Muscle layer of duodenum (tissue), 2 donors: Measurements from ENCODE around the gene RFLNA.

Experiments
- H3K27ac ChIP-seq: one replicate; pipeline ENCODE4 v1.7.0; 2013; ENCODE audit warnings: mild to moderate bottlenecking, low read length
- H3K27me3 ChIP-seq: one replicate; pipeline ENCODE4 v1.7.0; 2013; ENCODE audit warnings: low read depth, mild to moderate bottlenecking, control low read depth, low read length
- H3K36me3 ChIP-seq, 2 donors: one replicate each; pipeline ENCODE4 v1.7.0; 2013; ENCODE audit warnings: low read length in 2 of 2, control low read depth in 1 of 2, mild to moderate bottlenecking in 1 of 2; ENCODE audit not compliant: insufficient read depth in 2 of 2, control insufficient read depth in 1 of 2
- H3K4me1 ChIP-seq, 2 donors: one replicate each; pipeline ENCODE4 v1.7.0; 2013; ENCODE audit warnings: low read length in 2 of 2, mild to moderate bottlenecking in 2 of 2, control low read depth in 1 of 2, moderate library complexity in 1 of 2; ENCODE audit not compliant: insufficient read depth in 2 of 2, control insufficient read depth in 1 of 2
- H3K4me3 ChIP-seq, 2 donors: one replicate each; pipeline ENCODE4 v1.7.0; 2013; ENCODE audit warnings: low read length in 2 of 2, low read depth in 1 of 2, mild to moderate bottlenecking in 1 of 2
- H3K9me3 ChIP-seq, 2 donors: one replicate each; pipeline ENCODE4 v1.7.0; 2013; ENCODE audit warnings: low read length in 2 of 2, control low read depth in 1 of 2, mild to moderate bottlenecking in 1 of 2; ENCODE audit not compliant: control insufficient read depth in 1 of 2
- donor health status: healthy.

RFLNA gene

GRCh38 chr12:124323771-124324530 lies 29.1 kb downstream of the RFLNA start:
- H3K4me1 ChIP-seq, result peaks cover 0 to 23% of the 10 kb centered on the region in 2 donors
- no peak overlapping the region for H3K4me3 ChIP-seq
- H3K36me3 ChIP-seq, result peaks cover 34 to 43% of the 10 kb centered on the region in 2 donors
- no peaks in the 10 kb centered on the region for H3K27me3 ChIP-seq
- H3K27ac ChIP-seq, result no peak overlapping the region
- H3K9me3 ChIP-seq, result peaks cover 9 to 14% of the 10 kb centered on the region in 2 donors

- no peak overlapping the region for H3K4me3 ChIP-seq
- no peaks in the 10 kb centered on the region for H3K27me3 ChIP-seq
- no peak overlapping the region for H3K27ac ChIP-seq
- peaks cover 41 to 54% of the 10 kb centered on the region in 2 donors for H3K36me3 ChIP-seq
- H3K9me3 ChIP-seq, result peaks cover 9 to 14% of the 10 kb centered on the region in 2 donors
- H3K4me1 ChIP-seq, result peaks cover 0 to 23% of the 10 kb centered on the region in 2 donors
Observed at GRCh38 chr12:124324803-124325705, 30.2 kb downstream of the RFLNA start.

GRCh38 chr12:124326104-124326503 lies 31.2 kb downstream of the RFLNA start:
- no peak overlapping the region for H3K4me3 ChIP-seq
- H3K36me3 ChIP-seq, result peaks cover 47 to 65% of the 10 kb centered on the region in 2 donors
- H3K27me3 ChIP-seq, result no peaks in the 10 kb centered on the region
- H3K9me3 ChIP-seq, result peaks cover 9 to 14% of the 10 kb centered on the region in 2 donors
- peaks cover 0 to 23% of the 10 kb centered on the region in 2 donors for H3K4me1 ChIP-seq
- no peak overlapping the region for H3K27ac ChIP-seq

GRCh38 chr12:124326871-124327270 lies 32.0 kb downstream of the RFLNA start:
- no peak overlapping the region for H3K27ac ChIP-seq
- H3K4me3 ChIP-seq, result no peak overlapping the region
- peaks cover 9 to 14% of the 10 kb centered on the region in 2 donors for H3K9me3 ChIP-seq
- peaks cover 0 to 23% of the 10 kb centered on the region in 2 donors for H3K4me1 ChIP-seq
- H3K27me3 ChIP-seq, result no peaks in the 10 kb centered on the region
- peaks cover 52 to 72% of the 10 kb centered on the region in 2 donors for H3K36me3 ChIP-seq

- no peak overlapping the region for H3K27ac ChIP-seq
- H3K9me3 ChIP-seq, result peaks cover 9 to 14% of the 10 kb centered on the region in 2 donors
- peaks cover 58 to 77% of the 10 kb centered on the region in 2 donors for H3K36me3 ChIP-seq
- peaks cover 0 to 23% of the 10 kb centered on the region in 2 donors for H3K4me1 ChIP-seq
- H3K4me3 ChIP-seq, result no peak overlapping the region
- no peaks in the 10 kb centered on the region for H3K27me3 ChIP-seq
Observed at GRCh38 chr12:124327362-124328043, 32.6 kb downstream of the RFLNA start.

GRCh38 chr12:124328116-124328515 lies 33.2 kb downstream of the RFLNA start:
- H3K27ac ChIP-seq, result no peak overlapping the region
- peaks cover 0 to 23% of the 10 kb centered on the region in 2 donors for H3K4me1 ChIP-seq
- H3K9me3 ChIP-seq, result peaks cover 9 to 14% of the 10 kb centered on the region in 2 donors
- H3K36me3 ChIP-seq, result peaks cover 64 to 79% of the 10 kb centered on the region in 2 donors
- no peaks in the 10 kb centered on the region for H3K27me3 ChIP-seq
- no peak overlapping the region for H3K4me3 ChIP-seq

GRCh38 chr12:124328636-124329035 lies 33.7 kb downstream of the RFLNA start:
- Histone ChIP-seq H3K27me3 (no peaks in the 10 kb centered on the region), H3K4me1 (peaks cover 0 to 23% of the 10 kb centered on the region in 2 donors), H3K36me3 (peaks cover 62 to 78% of the 10 kb centered on the region in 2 donors), H3K4me3 (no peak overlapping the region), H3K9me3 (peaks cover 6 to 10% of the 10 kb centered on the region in 2 donors), H3K27ac (no peak overlapping the region)

GRCh38 chr12:124332058-124332672 lies 37.3 kb downstream of the RFLNA start:
- Histone ChIP-seq H3K4me3 (no peak overlapping the region), H3K27ac (no peak overlapping the region), H3K27me3 (no peaks in the 10 kb centered on the region), H3K4me1 (peaks cover 0 to 17% of the 10 kb centered on the region in 2 donors), H3K9me3 (no peaks in the 10 kb centered on the region), H3K36me3 (peaks cover 50 to 85% of the 10 kb centered on the region in 2 donors)

- no peaks in the 10 kb centered on the region for H3K27me3 ChIP-seq
- no peak overlapping the region for H3K27ac ChIP-seq
- peaks cover 53 to 92% of the 10 kb centered on the region in 2 donors for H3K36me3 ChIP-seq
- H3K4me1 ChIP-seq, result peaks cover 0 to 10% of the 10 kb centered on the region in 2 donors
- no peak overlapping the region for H3K4me3 ChIP-seq
- no peaks in the 10 kb centered on the region for H3K9me3 ChIP-seq
Observed at GRCh38 chr12:124332900-124333299, 38.0 kb downstream of the RFLNA start.

- H3K9me3 ChIP-seq, result no peaks in the 10 kb centered on the region
- peaks cover 0 to 1% of the 10 kb centered on the region in 2 donors for H3K4me1 ChIP-seq
- no peak overlapping the region for H3K4me3 ChIP-seq
- H3K27ac ChIP-seq, result no peak overlapping the region
- no peaks in the 10 kb centered on the region for H3K27me3 ChIP-seq
- H3K36me3 ChIP-seq, result peaks cover 47 to 97% of the 10 kb centered on the region in 2 donors
Observed at GRCh38 chr12:124333724-124334123, 38.8 kb downstream of the RFLNA start.
